Medulla oblongata (tissue), 1 donor: Measurements from ENCODE around the gene AKAP14.
"Not testable (repeated sequence)": the region's sequence is repeated elsewhere in the genome, so short reads cannot be mapped to it uniquely, and the experiment has no call there.

ENCODE experiments used
- DNase-seq: peaks from one replicate; pipeline ENCODE4 v3.0.0-alpha.2; 2015; ENCODE audit errors: extremely low spot score

The AKAP14 gene

GRCh38 chrX:119922391-119922790 is 26.7 kb downstream of the AKAP14 start:
- not testable (repeated sequence) for DNase-seq

DNA sequence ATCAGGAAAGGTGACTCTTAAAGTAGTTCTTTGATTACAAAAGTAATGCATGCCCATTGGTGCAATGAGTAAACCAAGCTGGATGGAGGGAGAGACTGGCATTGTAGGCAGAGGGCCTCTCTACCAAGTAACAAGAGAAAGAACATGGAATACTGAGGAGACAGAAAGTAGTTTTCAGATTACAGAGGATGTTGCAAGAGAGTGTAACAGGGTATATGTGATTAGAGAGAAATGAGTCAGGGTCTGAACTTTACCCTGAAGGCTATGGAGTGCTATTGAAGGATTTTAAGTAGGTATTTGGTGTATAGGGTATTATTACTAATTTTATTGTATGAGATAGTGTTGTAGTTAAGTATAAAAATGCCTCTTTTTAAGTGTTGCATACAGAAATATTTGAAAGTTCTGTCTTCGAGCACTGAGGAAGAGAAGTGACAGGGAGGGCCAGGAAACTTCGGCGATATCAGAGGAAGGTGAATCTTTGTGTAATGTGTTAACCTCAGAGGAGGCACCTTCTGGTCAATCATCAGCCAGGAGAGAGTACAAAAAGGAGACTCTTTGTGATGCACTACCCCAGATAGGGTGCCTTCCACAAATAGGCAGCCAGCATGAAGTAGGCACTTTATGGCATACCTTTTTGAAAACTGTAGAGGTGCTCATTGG is 39.7 kb downstream of the AKAP14 start:
- DNase-seq: no peak

DNA sequence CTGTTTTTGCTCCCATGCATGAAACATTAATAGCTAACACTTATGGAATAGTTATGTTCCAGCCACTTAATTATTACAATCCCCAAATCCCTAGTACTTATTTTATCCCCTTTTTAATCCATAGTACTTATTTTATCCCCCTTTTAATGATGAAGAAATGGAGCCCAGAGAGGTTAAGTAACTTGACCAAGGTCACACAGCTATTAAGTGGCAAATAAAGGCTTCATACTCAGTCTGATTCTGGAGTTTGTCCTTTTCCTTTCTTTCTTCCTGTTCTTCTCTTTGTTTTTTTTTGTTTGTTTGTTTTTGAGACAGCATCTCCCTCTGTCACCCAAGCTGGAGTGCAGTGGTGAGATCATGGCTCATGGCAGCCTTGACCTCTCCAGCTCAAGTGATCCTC is 45.6 kb downstream of the AKAP14 start:
- no peak for DNase-seq

DNA sequence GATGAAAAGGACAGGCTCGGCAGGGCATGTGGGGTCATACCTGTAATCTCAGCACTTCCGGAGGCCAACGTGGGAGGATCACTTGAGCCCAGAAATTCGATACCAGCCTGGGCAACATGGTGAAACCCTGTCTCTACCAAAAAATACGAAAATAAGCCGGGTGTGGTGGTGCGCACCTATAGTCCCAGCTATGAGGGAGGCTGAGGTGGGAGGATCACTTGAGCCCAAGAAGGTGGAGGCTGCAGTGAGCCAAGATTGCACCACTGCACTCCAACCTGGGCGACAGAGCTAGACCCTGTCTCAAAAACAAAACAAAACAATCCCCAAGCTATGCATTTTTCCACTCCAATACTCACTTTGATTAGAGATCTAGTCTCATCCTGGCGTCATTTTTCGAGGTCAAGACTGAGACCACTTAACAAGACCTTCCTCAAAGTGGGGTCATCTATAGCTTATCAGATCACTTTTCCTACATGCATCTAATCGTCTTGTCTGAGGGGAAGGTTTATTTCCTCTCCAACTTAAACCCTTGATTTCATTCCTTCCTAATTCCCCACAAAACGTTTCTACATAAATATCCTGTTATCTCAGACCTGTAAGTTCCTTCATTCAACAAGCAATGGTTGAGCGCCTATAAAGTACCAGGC is 46.6 kb downstream of the AKAP14 start:
- no peak for DNase-seq

DNA sequence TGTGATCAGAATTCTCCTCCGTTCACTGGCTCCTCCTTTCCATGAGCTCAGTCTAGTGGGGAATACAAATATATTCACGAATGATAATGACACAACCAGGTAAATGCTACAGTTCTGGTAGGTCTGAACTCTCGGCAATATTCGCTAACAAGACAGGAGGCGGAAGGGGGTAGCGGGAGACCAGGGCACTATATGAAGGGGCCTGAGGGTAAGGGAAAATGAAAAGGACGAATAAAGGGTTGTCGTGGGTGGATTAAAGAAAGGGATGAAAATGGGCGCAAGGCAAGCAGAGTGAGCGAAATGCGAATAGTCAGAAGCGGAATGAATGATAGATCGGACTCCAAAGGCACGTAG is 47.1 kb downstream of the AKAP14 start:
- DNase-seq: peak; percentile 6

DNA sequence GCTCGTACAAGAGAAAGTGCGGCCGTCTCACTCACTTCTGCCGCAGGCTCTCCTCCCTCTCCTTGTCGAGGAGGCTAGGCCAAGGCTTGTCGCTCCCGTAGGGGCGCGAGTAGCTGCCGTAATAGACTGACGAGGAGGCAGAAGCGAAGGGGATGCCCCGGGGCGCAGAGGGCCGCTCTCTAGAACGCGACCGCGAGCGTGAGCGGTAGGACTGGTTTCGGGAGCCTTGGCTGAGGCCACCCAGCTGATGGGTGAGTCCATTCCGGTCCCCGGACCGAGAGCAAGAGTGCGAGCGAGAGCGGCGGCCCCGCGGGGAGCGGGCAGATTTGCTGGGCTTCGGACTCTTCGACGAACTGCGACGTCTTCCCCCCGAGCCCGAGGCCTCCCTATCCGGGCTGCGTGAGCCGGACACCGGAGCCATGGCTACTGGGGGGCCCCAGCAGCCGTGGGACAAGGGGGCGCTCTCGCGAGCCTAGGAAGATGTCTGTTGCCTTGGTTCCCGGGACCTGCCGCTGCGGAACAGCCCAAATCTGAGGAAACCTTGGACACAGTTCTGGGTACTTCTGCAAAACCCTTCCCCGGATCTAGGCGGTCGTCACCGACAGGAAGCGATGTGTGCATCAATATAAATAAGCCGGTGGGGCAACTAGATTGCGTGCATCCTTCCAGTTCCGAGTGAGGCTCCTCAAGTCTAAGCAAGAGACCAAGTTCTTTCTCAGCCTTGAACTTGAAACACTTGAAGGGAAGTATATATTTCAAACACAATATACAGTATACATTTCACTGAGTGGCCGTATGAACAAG is 47.7 kb downstream of the AKAP14 start, which contains the start of gene NKAP:
TSS of gene NKAP (minus strand) at position 567 of the 804 bp plus-strand sequence. CDS start at position 421, 146 bp downstream.
- DNase-seq: peak; percentile 88

DNA sequence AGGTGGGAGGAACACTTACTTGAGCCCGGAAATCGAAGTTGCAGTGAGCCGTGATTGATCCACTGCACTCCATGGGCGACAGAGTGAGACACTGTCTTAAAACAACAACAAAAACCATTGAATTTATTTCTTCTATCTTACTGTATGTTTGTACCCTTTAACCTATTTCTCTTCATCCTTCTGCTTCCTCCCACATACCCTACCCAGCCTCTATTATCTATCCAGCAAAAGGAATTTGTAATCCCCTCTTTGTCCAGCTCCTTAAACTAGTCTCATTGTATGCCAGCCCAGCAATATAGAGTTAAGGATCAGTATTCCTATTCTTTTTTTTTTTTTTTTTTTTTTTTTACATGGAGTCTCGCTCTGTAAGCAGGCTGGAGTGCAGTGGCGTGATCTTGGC is 49.8 kb downstream of the AKAP14 start:
- no peak for DNase-seq

GRCh38 chrX:119948381-119948780 is 52.7 kb downstream of the AKAP14 start:
- DNase-seq: no peak

GRCh38 chrX:119954374-119954773 is 58.7 kb downstream of the AKAP14 start:
- no peak for DNase-seq

GRCh38 chrX:119955807-119956570 is 60.3 kb downstream of the AKAP14 start:
- not testable (repeated sequence) for DNase-seq

- DNase-seq: no peak
These were observed 64.9 kb downstream of the AKAP14 start for GRCh38 chrX:119960625-119961024.

DNA sequence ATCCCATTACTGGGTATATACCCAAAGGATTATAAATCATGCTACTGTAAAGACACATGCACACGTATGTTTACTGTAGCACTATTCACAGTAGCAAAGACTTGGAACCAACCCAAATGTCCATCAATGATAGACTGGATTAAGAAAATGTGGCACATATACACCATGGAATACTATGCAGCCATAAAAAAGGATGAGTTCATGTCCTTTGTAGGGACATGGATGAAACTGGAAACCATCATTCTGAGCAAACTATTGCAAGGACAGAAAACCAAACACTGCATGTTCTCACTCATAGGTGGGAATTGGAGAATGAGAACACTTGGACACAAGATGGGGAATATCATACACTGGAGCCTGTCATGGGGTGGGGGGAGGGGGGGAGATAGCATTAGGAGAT is 71.1 kb downstream of the AKAP14 start:
- not testable (repeated sequence) for DNase-seq
